Keratinocyte (primary cell): ENCODE data around the gene HDDC2. TPM values are rescaled to one million over a fixed set of nuclear protein-coding genes. Genes with fewer than 3 reads are reported as not detected.

Experiments used
- DNase-seq: peaks from one replicate; pipeline ENCODE4 v3.0.0-alpha.2; 2011; ENCODE audit warnings: low read depth, missing footprints, low spot score
- FAIRE-seq: peaks from 2 replicates; lab custom pipeline; 2011; peaks lifted over from hg19 to GRCh38; lab: Jason Lieb, UNC
- H2AFZ ChIP-seq: 2 replicates; pipeline ENCODE4 v1.6.0; 2012; ENCODE audit warnings: low read length, control low read depth, inconsistent platforms; ENCODE audit not compliant: control insufficient read depth
- H3K27ac ChIP-seq: 2 replicates; pipeline ENCODE4 v1.5.1; 2011; ENCODE audit warnings: low read length; ENCODE audit not compliant: control insufficient read depth, insufficient read depth
- H3K27me3 ChIP-seq: 3 replicates; pipeline ENCODE4 v1.6.0; 2011; ENCODE audit warnings: low read length; ENCODE audit not compliant: control insufficient read depth, insufficient read depth; ENCODE audit errors: extremely low read depth
- H3K36me3 ChIP-seq, 2 experiments: 2 replicates in 1 of 2; 3 replicates in 1 of 2; pipeline ENCODE4 v1.5.1; 2011; ENCODE audit warnings: low read length in 2 of 2, mild to moderate bottlenecking in 1 of 2; ENCODE audit not compliant: control insufficient read depth in 2 of 2, insufficient read depth in 2 of 2; ENCODE audit errors: extremely low read depth in 1 of 2
- H3K4me1 ChIP-seq: 3 replicates; pipeline ENCODE4 v1.5.1; 2011; ENCODE audit warnings: low read length; ENCODE audit not compliant: control insufficient read depth, insufficient read depth; ENCODE audit errors: extremely low read depth
- H3K4me2 ChIP-seq: 3 replicates; pipeline ENCODE4 v1.6.0; 2011; ENCODE audit warnings: low read depth, low read length; ENCODE audit not compliant: control insufficient read depth, insufficient read depth; ENCODE audit errors: extremely low read depth
- H3K4me3 ChIP-seq, 3 experiments: fragments of 200-600 bp in 1 of 3; sonication (generic) in 1 of 3; 2 replicates in 2 of 3; 3 replicates in 1 of 3; pipeline ENCODE4 v1.5.1; 2011 to 2016; ENCODE audit warnings: low read length in 3 of 3, mild to moderate bottlenecking in 3 of 3, control low read depth in 2 of 3, inconsistent platforms in 1 of 3, low read depth in 1 of 3, mixed read lengths in 1 of 3, mixed run types in 1 of 3, moderate library complexity in 1 of 3; ENCODE audit not compliant: control insufficient read depth in 2 of 3, insufficient read depth in 2 of 3; ENCODE audit errors: extremely low read depth in 1 of 3
- H3K79me2 ChIP-seq: 2 replicates; pipeline ENCODE4 v1.6.0; 2012; ENCODE audit warnings: low read length; ENCODE audit not compliant: control insufficient read depth, insufficient read depth
- H3K9ac ChIP-seq: 3 replicates; pipeline ENCODE4 v1.6.0; 2011; ENCODE audit warnings: low read length; ENCODE audit not compliant: control insufficient read depth, insufficient read depth; ENCODE audit errors: extremely low read depth
- H3K9me1 ChIP-seq: 3 replicates; pipeline ENCODE4 v1.6.0; 2011; ENCODE audit warnings: low read length; ENCODE audit not compliant: control insufficient read depth, insufficient read depth; ENCODE audit errors: extremely low read depth
- H3K9me3 ChIP-seq: 2 replicates; pipeline ENCODE4 v1.5.1; 2012; ENCODE audit warnings: low read depth, low read length; ENCODE audit not compliant: control insufficient read depth
- H4K20me1 ChIP-seq: 3 replicates; pipeline ENCODE4 v1.6.0; 2011; ENCODE audit warnings: low read length; ENCODE audit not compliant: control insufficient read depth, insufficient read depth; ENCODE audit errors: extremely low read depth
- EZH2 ChIP-seq: IDR thresholded peaks from one replicate; pipeline ENCODE4 v1.6.1; 2012; ENCODE audit warnings: inconsistent platforms, mild to moderate bottlenecking, low read length, moderate library complexity
- dilution Hi-C: fragments of 300-500 bp; cut with MboI; formaldehyde crosslinking; loops from one replicate; pipeline ENCODE4 v1.7.0; 2020; ENCODE audit warnings: low sequenced_read_pairs; ENCODE audit not compliant: extremely low pct_ligation_motif_present
- polyA plus RNA-seq, 5 experiments: library from polyadenylated mRNA; depleted of rRNA in 3 of 5; stranded (reverse) in 3 of 5; stranded (forward) in 1 of 5; unstranded in 1 of 5; fragments of >200 nt; gene quantifications; 1 replicate in 1 of 5; 2 replicates in 3 of 5; 3 replicates in 1 of 5; pipeline versions ENCODE4 v1.2.1 to v1.2.3, GENCODE V29; 2011 to 2012; ENCODE audit warnings: missing spikeins in 2 of 5, low read depth in 1 of 5, low replicate concordance in 1 of 5
- TF ChIP-seq, protein P1 (sequence below), 3 experiments: IDR thresholded peaks in 1 of 3; conservative IDR thresholded peaks in 1 of 3; optimal IDR thresholded peaks in 1 of 3; 2 replicates in 2 of 3; 3 replicates in 1 of 3; pipeline versions ENCODE3 to v1.5.1; 2011; ENCODE audit warnings: low read length in 3 of 3, mild to moderate bottlenecking in 3 of 3, moderate library complexity in 2 of 3, control low read depth in 1 of 3, inconsistent platforms in 1 of 3; ENCODE audit not compliant: insufficient read depth in 2 of 3; ENCODE audit errors: extremely low read depth in 1 of 3

HDDC2 gene
- polyA plus RNA-seq, 1 donor (not counting 4 experiments of a cell fraction or from before 2014, with no cell fraction given) = 75.8 TPM

DNA sequence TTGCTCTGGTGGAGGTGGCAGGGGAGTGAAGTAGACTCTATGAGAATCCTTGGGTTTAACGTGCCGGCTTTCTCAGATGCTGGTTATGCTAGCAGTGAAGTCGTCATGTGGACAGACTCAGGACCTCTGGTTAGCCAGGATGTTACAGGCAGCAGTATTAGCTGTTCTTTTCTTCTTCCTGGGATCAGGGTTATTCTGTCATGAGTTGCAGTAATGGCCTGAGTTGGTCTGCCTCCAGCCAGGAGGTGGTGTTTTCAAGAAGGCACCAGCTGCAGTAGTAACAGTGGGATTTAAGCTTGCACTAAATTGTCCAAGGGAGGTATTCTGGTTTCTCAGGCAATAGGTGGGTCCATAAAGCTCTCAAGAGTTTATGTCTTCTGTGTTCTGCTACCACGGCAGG lies 56.7 kb downstream of the HDDC2 start:
- no peak overlapping the region for H3K27ac ChIP-seq
- H3K36me3 ChIP-seq = peaks cover 0 to 4% of the 10 kb centered on the region in 2 experiments
- H3K4me3 ChIP-seq = no peak overlapping the region
- DNase-seq (no peak), FAIRE-seq (no peak)
- H3K4me2 ChIP-seq = peak overlapping the region; percentile 34
- no peaks in the 10 kb centered on the region for H4K20me1 ChIP-seq
- H3K4me1 ChIP-seq = peaks cover 14% of the 10 kb centered on the region
- TF ChIP-seq EZH2 = no peak
- TF ChIP-seq, protein P1, sequence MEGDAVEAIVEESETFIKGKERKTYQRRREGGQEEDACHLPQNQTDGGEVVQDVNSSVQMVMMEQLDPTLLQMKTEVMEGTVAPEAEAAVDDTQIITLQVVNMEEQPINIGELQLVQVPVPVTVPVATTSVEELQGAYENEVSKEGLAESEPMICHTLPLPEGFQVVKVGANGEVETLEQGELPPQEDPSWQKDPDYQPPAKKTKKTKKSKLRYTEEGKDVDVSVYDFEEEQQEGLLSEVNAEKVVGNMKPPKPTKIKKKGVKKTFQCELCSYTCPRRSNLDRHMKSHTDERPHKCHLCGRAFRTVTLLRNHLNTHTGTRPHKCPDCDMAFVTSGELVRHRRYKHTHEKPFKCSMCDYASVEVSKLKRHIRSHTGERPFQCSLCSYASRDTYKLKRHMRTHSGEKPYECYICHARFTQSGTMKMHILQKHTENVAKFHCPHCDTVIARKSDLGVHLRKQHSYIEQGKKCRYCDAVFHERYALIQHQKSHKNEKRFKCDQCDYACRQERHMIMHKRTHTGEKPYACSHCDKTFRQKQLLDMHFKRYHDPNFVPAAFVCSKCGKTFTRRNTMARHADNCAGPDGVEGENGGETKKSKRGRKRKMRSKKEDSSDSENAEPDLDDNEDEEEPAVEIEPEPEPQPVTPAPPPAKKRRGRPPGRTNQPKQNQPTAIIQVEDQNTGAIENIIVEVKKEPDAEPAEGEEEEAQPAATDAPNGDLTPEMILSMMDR (optimal IDR thresholded peaks at IDR 0.05 in 1 of 3, IDR thresholded peaks at IDR 0.05 in 1 of 3, conservative IDR thresholded peaks at IDR 0.05 in 1 of 3; ENCODE audit: extremely low read depth in 1 of 3, insufficient read depth in 2 of 3, low read length in 3 of 3) = no peak
- no peaks in the 10 kb centered on the region for H3K9me3 ChIP-seq
- H3K9ac ChIP-seq = no peak overlapping the region
- H3K27me3 ChIP-seq = no peaks in the 10 kb centered on the region
- no peak overlapping the region for H2AFZ ChIP-seq
- H3K79me2 ChIP-seq = no peaks in the 10 kb centered on the region
- H3K9me1 ChIP-seq = no peaks in the 10 kb centered on the region
- dilution Hi-C loops = no loop called here

DNA sequence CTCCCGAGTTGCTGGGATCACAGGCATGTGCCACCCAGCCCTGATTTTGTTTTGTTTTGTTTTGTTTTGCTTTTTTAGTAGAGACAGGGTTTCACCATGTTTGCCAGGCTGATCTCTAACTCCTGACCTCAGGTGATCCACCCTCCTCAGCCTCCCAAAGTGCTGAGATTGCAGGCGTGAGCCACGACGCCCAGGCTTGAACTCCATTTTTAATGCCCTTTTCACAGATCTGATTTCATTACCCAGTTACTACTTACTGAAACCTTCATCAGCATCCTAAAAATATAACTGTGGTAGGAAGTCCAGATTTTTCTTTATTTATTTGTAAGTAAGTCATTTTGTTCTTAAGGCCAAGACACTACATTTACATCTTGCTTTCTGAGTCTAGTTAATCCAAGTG lies 64.0 kb downstream of the HDDC2 start:
- Histone ChIP-seq H3K36me3 (no peaks in the 10 kb centered on the region), H3K4me1 (peaks cover 6% of the 10 kb centered on the region), H3K9ac (no peak overlapping the region), H3K9me3 (no peaks in the 10 kb centered on the region), H3K27ac (no peak overlapping the region), H3K4me2 (no peak overlapping the region), H3K4me3 (no peak overlapping the region), H3K9me1 (no peaks in the 10 kb centered on the region), H2AFZ (no peak overlapping the region), H3K79me2 (no peaks in the 10 kb centered on the region), H3K27me3 (no peaks in the 10 kb centered on the region), H4K20me1 (no peaks in the 10 kb centered on the region)
- dilution Hi-C loops = no loop called here
- TF ChIP-seq, protein P1 (optimal IDR thresholded peaks at IDR 0.05 in 1 of 3, IDR thresholded peaks at IDR 0.05 in 1 of 3, conservative IDR thresholded peaks at IDR 0.05 in 1 of 3; ENCODE audit: extremely low read depth in 1 of 3, insufficient read depth in 2 of 3, low read length in 3 of 3) = no peak
- TF ChIP-seq EZH2 = no peak
- no peak for DNase-seq
- FAIRE-seq = no peak
